Right lobe of liver (tissue), 6 donors: ENCODE measurements around the gene KCNIP1. TPM values are rescaled to one million over a fixed set of nuclear protein-coding genes. Genes with fewer than 3 reads are reported as not detected.

Source experiments
- ATAC-seq, 4 donors: fragments of 200-7000 bp; cut with Tn5 transposase; one replicate each; pipeline ENCODE4 v1.9.1; 2020; ENCODE audit warnings: mild to moderate bottlenecking in 4 of 4, moderate library complexity in 4 of 4
- DNase-seq, 3 donors: peaks; one replicate each; pipeline ENCODE4 v3.0.0-alpha.2; 2020
- H3K27ac ChIP-seq, 3 donors: fragments of 200-600 bp; one replicate each; pipeline ENCODE4 v1.8.0; 2022
- H3K27me3 ChIP-seq, 2 donors: fragments of 200-600 bp; one replicate each; pipeline ENCODE4 v1.8.0; 2022
- H3K36me3 ChIP-seq, 4 donors: fragments of 200-600 bp; sonication (generic) in 1 of 4; one replicate each; pipeline versions ENCODE4 v1.5.1 to v1.8.0; 2017 to 2022; ENCODE audit warnings: control low read depth in 1 of 4
- H3K4me1 ChIP-seq, 4 donors: fragments of 200-600 bp; sonication (generic) in 1 of 4; one replicate each; pipeline versions ENCODE4 v1.5.1 to v1.8.0; 2017 to 2022; ENCODE audit warnings: control low read depth in 1 of 4
- H3K4me3 ChIP-seq, 3 donors: fragments of 200-600 bp; one replicate each; pipeline ENCODE4 v1.8.0; 2022
- H3K9me3 ChIP-seq, 4 donors: fragments of 200-600 bp; sonication (generic) in 1 of 4; one replicate each; pipeline versions ENCODE4 v1.5.1 to v1.8.0; 2017 to 2022; ENCODE audit warnings: control low read depth in 1 of 4
- CTCF ChIP-seq, 4 donors: fragments of 200-600 bp in 3 of 4; fragments of 450-650 bp in 1 of 4; IDR thresholded peaks; one replicate each; pipeline versions ENCODE4 v1.5.1 to v1.8.0; 2016 to 2022; ENCODE audit warnings: antibody characterized with exemption in 4 of 4, mild to moderate bottlenecking in 2 of 4
- POLR2A ChIP-seq: fragments of 450-650 bp; IDR thresholded peaks from one replicate; pipeline ENCODE4 v1.6.1; 2017; ENCODE audit warnings: antibody characterized with exemption, mild to moderate bottlenecking
- WGBS: methylation state at CpG from one replicate; pipeline ENCODE4 v1.1.6; 2018; ENCODE audit warnings: low coverage, low lambda C conversion rate; ENCODE audit not compliant: insufficient coverage; ENCODE audit errors: missing lambda C conversion rate; 5-methylcytosine and 5-hydroxymethylcytosine counted together
- intact Hi-C, 2 donors: fragments of 100-400 bp; cut with DNase I; formaldehyde crosslinking; loops; one replicate each; pipeline versions ENCODE4 v1.11.2 to v1.14.1; 2022
- total RNA-seq, 6 experiments: library from RNA; depleted of rRNA in 2 of 6; stranded (reverse); fragments of >200 nt in 2 of 6; fragmentation: NEBNext Ultra II Directional in 3 of 6; extraction: Animal tissue kit (Norgen Biotek cat#: 25700) in 3 of 6; gene quantifications; one replicate each; pipeline versions ENCODE4 v1.1.0 to v1.2.4, GENCODE V29; 2016 to 2023
- donor health status: DM: no; HTN: yes; CAD: no.
- donor health status: DM: no; HTN: no; CAD: no.
- donor health status: DM: no; HTN: no; CAD: no.
- donor health status: DM: no; HTN: yes; CAD: no.
- donor health status: DM: no; HTN: yes; CAD: no.

Gene KCNIP1
- total RNA-seq, 6 experiments from 2014 or later, result 0.56 TPM; not detected in 5

GRCh38 chr5:170553218-170553617 lies 49.4 kb downstream of the KCNIP1 start:
- Histone ChIP-seq H3K36me3 (no peaks in the 10 kb centered on the region), H3K9me3 (no peaks in the 10 kb centered on the region), H3K4me1 (no peaks in the 10 kb centered on the region), H3K27ac (no peak overlapping the region), H3K27me3 (no peaks in the 10 kb centered on the region), H3K4me3 (no peak overlapping the region)
- intact Hi-C loops, result no loop called here
- ATAC-seq (no peak), DNase-seq (no peak)
- WGBS, result 63% methylated on average over 4 of the region's 4 CpGs
- TF ChIP-seq POLR2A, result no peak
- no peak for TF ChIP-seq CTCF (IDR thresholded peaks at IDR 0.05)

- H3K4me1 ChIP-seq, result no peaks in the 10 kb centered on the region
- TF ChIP-seq CTCF (IDR thresholded peaks at IDR 0.05) (no peak), POLR2A (no peak)
- intact Hi-C loops, result no loop called here
- no peaks in the 10 kb centered on the region for H3K9me3 ChIP-seq
- ATAC-seq (peak in 2 of 4 donors; percentile 19 to 20), DNase-seq (no peak)
- H3K27ac ChIP-seq, result no peak overlapping the region
- no peaks in the 10 kb centered on the region for H3K36me3 ChIP-seq
- no peaks in the 10 kb centered on the region for H3K27me3 ChIP-seq
- H3K4me3 ChIP-seq, result no peak overlapping the region
- WGBS, result 30% methylated on average over 10 of the region's 18 CpGs
Measured at GRCh38 chr5:170554521-170555267, 50.9 kb downstream of the KCNIP1 start.

GRCh38 chr5:170557314-170557713 lies 53.5 kb downstream of the KCNIP1 start:
- 28% methylated on average over 3 of the region's 3 CpGs for WGBS
- ATAC-seq, result no peak
- Histone ChIP-seq H3K4me1 (no peaks in the 10 kb centered on the region), H3K36me3 (no peaks in the 10 kb centered on the region), H3K27ac (no peak overlapping the region), H3K9me3 (no peaks in the 10 kb centered on the region), H3K4me3 (no peak overlapping the region), H3K27me3 (no peaks in the 10 kb centered on the region)
- intact Hi-C loops, result no loop called here
- DNase-seq, result no peak
- TF ChIP-seq CTCF (IDR thresholded peaks at IDR 0.05), result no peak
- TF ChIP-seq POLR2A, result no peak

- intact Hi-C loops, result no loop called here
Measured at GRCh38 chr5:170559296-170559695, 55.5 kb downstream of the KCNIP1 start.

More at GRCh38 chr5:170559296-170559695, 55.5 kb downstream of the KCNIP1 start:
- Histone ChIP-seq H3K27ac (no peak overlapping the region), H3K9me3 (no peaks in the 10 kb centered on the region), H3K27me3 (no peaks in the 10 kb centered on the region), H3K4me1 (no peaks in the 10 kb centered on the region), H3K4me3 (no peak overlapping the region), H3K36me3 (no peaks in the 10 kb centered on the region)
- no peak for ATAC-seq
- TF ChIP-seq POLR2A, result no peak
- TF ChIP-seq CTCF (IDR thresholded peaks at IDR 0.05), result no peak
- 42% methylated on average over 3 of the region's 3 CpGs for WGBS
- DNase-seq, result no peak
